GM12865 (cell line): ENCODE measurements around the gene SLC12A7.

ENCODE experiments used
- DNase-seq: peaks from one replicate; pipeline ENCODE4 v3.0.0; 2010; ENCODE audit warnings: low read depth
- H3K4me3 ChIP-seq: 2 replicates; pipeline ENCODE4 v1.5.1; 2011; ENCODE audit warnings: mild to moderate bottlenecking, low read depth, low read length, control low read depth
- CTCF ChIP-seq: IDR thresholded peaks from 2 replicates; pipeline ENCODE4 v1.5.1; 2011; ENCODE audit warnings: low read length, control low read depth, low read depth, inconsistent platforms; ENCODE audit not compliant: insufficient read depth; ENCODE audit errors: missing control alignments

SLC12A7 gene

GRCh38 chr5:1078851-1079250, 33.0 kb downstream of the SLC12A7 start:
- H3K4me3 ChIP-seq, result no peak overlapping the region
- no peak for DNase-seq
- TF ChIP-seq CTCF, result no peak

- TF ChIP-seq CTCF, result no peak
- H3K4me3 ChIP-seq, result no peak overlapping the region
- no peak for DNase-seq
Observed at GRCh38 chr5:1078206-1078605, 33.7 kb downstream of the SLC12A7 start.

- no peak for DNase-seq
- no peak overlapping the region for H3K4me3 ChIP-seq
- TF ChIP-seq CTCF, result no peak
Observed at GRCh38 chr5:1077491-1078020, 34.3 kb downstream of the SLC12A7 start.

- no peak overlapping the region for H3K4me3 ChIP-seq
- no peak for TF ChIP-seq CTCF
- no peak for DNase-seq
Observed at GRCh38 chr5:1077026-1077425, 34.8 kb downstream of the SLC12A7 start.

- TF ChIP-seq CTCF, result no peak
- H3K4me3 ChIP-seq, result no peak overlapping the region
- DNase-seq, result no peak
Observed at GRCh38 chr5:1076406-1076805, 35.5 kb downstream of the SLC12A7 start.

- DNase-seq, result no peak
- H3K4me3 ChIP-seq, result no peak overlapping the region
- no peak for TF ChIP-seq CTCF
Observed at GRCh38 chr5:1075931-1076330, 35.9 kb downstream of the SLC12A7 start.

- no peak overlapping the region for H3K4me3 ChIP-seq
- no peak for TF ChIP-seq CTCF
- no peak for DNase-seq
Observed at GRCh38 chr5:1075555-1075881, 36.3 kb downstream of the SLC12A7 start.
